Measurements from ENCODE around the gene UBXN6. TPM values are rescaled to one million over a fixed set of nuclear protein-coding genes. Genes with fewer than 3 reads are reported as not detected.

Gene UBXN6
- total and polyA plus RNA-seq, 12 donors: 90.6 to 131 (median 106) TPM

GRCh38 chr19:4434391-4434790 lies 23.2 kb downstream of the UBXN6 start:
- no peaks in the 10 kb centered on the region for H3K9me3 ChIP-seq
- DNase-seq (no peak), ATAC-seq (no peak)
- intact Hi-C loops (cut with DNase I): no loop called here
- H3K27me3 ChIP-seq: no peaks in the 10 kb centered on the region
- H3K4me1 ChIP-seq: peaks cover 0 to 23% (median 0%) of the 10 kb centered on the region in 9 donors
- H3K36me3 ChIP-seq: peaks cover 0 to 74% (median 3%) of the 10 kb centered on the region in 9 donors
- no peak for TF ChIP-seq CTCF (IDR thresholded peaks at IDR 0.05)
- no peak overlapping the region for H3K27ac ChIP-seq
- H3K4me3 ChIP-seq: no peak overlapping the region
- WGBS, 2 donors: 86 to 91% methylated on average over 9 of the region's 9 CpGs

- ATAC-seq: no peak
These were observed 24.6 kb downstream of the UBXN6 start for GRCh38 chr19:4432918-4433506.

GRCh38 chr19:4431808-4432674 lies 25.6 kb downstream of the UBXN6 start:
- H3K27me3 ChIP-seq: no peaks in the 10 kb centered on the region
- intact Hi-C loops (cut with DNase I): no loop called here
- no peaks in the 10 kb centered on the region for H3K9me3 ChIP-seq
- peak in 6 of 8 donors; percentile 44 to 76 (median 66) for ATAC-seq
- WGBS, 2 donors: 90 to 93% methylated on average over 26 of the region's 26 CpGs
- H3K4me3 ChIP-seq: peak overlapping the region in 1 of 10 donors; percentile 16
- H3K36me3 ChIP-seq: peaks cover 0 to 67% (median 3%) of the 10 kb centered on the region in 9 donors
- H3K4me1 ChIP-seq: peaks cover 0 to 23% (median 0%) of the 10 kb centered on the region in 9 donors
- peak overlapping the region in 2 of 10 donors; percentile 44 to 69 for H3K27ac ChIP-seq
- TF ChIP-seq CTCF (IDR thresholded peaks at IDR 0.05): no peak
- DNase-seq: no peak

More at GRCh38 chr19:4432918-4433506, 24.6 kb downstream of the UBXN6 start:
- no peaks in the 10 kb centered on the region for H3K9me3 ChIP-seq
- H3K4me3 ChIP-seq: no peak overlapping the region
- intact Hi-C loops (cut with DNase I): no loop called here
- TF ChIP-seq CTCF (IDR thresholded peaks at IDR 0.05): no peak
- DNase-seq: no peak
- H3K36me3 ChIP-seq: peaks cover 0 to 72% (median 3%) of the 10 kb centered on the region in 9 donors
- H3K27ac ChIP-seq: no peak overlapping the region
- H3K27me3 ChIP-seq: no peaks in the 10 kb centered on the region
- 96 to 97% methylated on average over 28 of the region's 28 CpGs for WGBS, 2 donors
- peaks cover 0 to 23% (median 0%) of the 10 kb centered on the region in 9 donors for H3K4me1 ChIP-seq

GRCh38 chr19:4431296-4431695 lies 26.3 kb downstream of the UBXN6 start:
- ATAC-seq (no peak), DNase-seq (no peak)
- WGBS, 2 donors: 85 to 93% methylated on average over 9 of the region's 9 CpGs
- no peaks in the 10 kb centered on the region for H3K27me3 ChIP-seq
- H3K9me3 ChIP-seq: no peaks in the 10 kb centered on the region
- H3K4me1 ChIP-seq: peaks cover 0 to 23% (median 0%) of the 10 kb centered on the region in 9 donors
- H3K27ac ChIP-seq: peak overlapping the region in 1 of 10 donors; percentile 69
- no peak for TF ChIP-seq CTCF (IDR thresholded peaks at IDR 0.05)
- H3K4me3 ChIP-seq: no peak overlapping the region
- intact Hi-C loops (cut with DNase I): no loop called here
- peaks cover 0 to 72% (median 3%) of the 10 kb centered on the region in 9 donors for H3K36me3 ChIP-seq

All from heart right ventricle (tissue), 16 donors.